SK-N-MC (cell line): ENCODE data around the gene RPL39.

Experiments used
- EZH2 ChIP-seq: fragments of 200-600 bp; sonication (generic); IDR thresholded peaks from one replicate; pipeline ENCODE4 v1.6.1; 2017; ENCODE audit warnings: antibody characterized with exemption
- FOXP2 ChIP-seq: optimal IDR thresholded peaks from 2 replicates; pipeline ENCODE3; 2011; ENCODE audit warnings: mild to moderate bottlenecking, moderate library complexity; ENCODE audit not compliant: insufficient read depth; ENCODE audit errors: extremely low read length, control extremely low read depth
- POLR2AphosphoS5 ChIP-seq: IDR thresholded peaks from 2 replicates; pipeline ENCODE4 v1.6.1; 2012; ENCODE audit warnings: mild to moderate bottlenecking, low read depth, low read length, borderline replicate concordance

DNA sequence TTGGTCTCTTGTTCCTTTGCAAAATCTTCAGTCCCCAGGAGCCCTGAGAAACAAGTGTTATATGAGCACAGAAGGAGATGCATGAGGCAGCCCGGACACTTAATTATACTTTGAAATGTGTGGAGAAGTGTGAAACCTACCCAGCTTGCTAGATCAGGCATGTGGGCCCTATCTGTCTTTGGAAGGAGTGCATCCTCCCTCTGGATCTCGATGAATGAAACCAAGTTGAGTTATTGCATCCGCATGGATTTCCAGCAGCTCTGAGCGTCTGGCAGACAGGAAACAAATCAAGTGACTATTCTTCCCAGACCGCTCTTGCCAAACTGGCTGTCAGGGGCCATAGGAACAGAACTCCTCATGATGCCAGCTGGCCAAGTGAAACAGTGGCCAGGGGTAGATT lies 52.7 kb downstream of the RPL39 start:
- TF ChIP-seq EZH2 (no peak), POLR2AphosphoS5 (no peak), FOXP2 (no peak)
